ENCODE data around the gene THSD7A.

THSD7A gene

DNA sequence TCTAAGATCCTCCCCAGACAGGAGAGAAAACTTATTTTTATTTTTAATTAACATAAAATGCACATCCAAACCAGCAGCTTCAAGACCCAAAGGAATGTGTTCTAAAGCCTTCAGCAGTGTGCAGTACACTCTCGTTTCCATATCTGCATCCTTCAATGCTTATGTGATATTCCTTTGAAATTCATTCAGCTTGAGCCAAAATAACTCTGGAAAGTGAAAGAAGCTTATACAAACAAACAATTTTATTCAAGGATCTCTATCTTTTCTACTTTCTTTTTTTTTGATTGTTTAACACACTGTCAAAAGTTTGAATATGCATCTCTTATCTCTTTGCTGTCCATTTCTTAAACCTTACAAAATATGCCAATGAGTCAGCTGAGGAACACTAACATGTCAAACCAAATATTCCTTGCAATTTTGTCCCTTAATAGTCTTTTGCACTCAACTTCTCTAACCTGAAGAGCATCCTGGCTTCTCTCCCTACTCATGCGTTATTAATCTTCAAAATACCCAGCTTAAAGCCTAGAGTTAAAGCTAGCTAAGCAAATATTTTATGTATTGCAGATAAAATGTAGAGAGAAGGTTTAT, 124.3 kb downstream of the THSD7A start:
- CTCF ChIA-PET: interaction anchor here (0.7 kb wide), 1 partner anchor 18 kb away, joined by 3 read pairs; no protein-coding TSS in a partner anchor
- Histone ChIP-seq H3K9me3 (ENCODE audit: control extremely low read depth in 1 of 5, control insufficient read depth in 4 of 5, insufficient read depth in 2 of 5, low read depth in 1 of 5, low read length in 4 of 5) (no peaks in the 10 kb centered on the region), H3K36me3 (ENCODE audit: control insufficient read depth in 4 of 4, insufficient read depth in 4 of 4, low read length in 3 of 4) (no peaks in the 10 kb centered on the region), H3K27me3 (replicated peaks in 2 of 5; ENCODE audit: control insufficient read depth in 4 of 5, insufficient read depth in 5 of 5, low read length in 4 of 5) (no peaks in the 10 kb centered on the region), H3K27ac (ENCODE audit: insufficient read depth in 1 of 2, low read depth in 1 of 2, low read length in 2 of 2, poor library complexity in 1 of 2, severe bottlenecking in 2 of 2) (no peak overlapping the region), H3K4me3 (ENCODE audit: control insufficient read depth in 1 of 7, extremely low read depth in 1 of 7, insufficient read depth in 4 of 7, low read depth in 2 of 7, low read length in 6 of 7) (no peak overlapping the region), H3K4me1 (ENCODE audit: control extremely low read depth in 1 of 4, control insufficient read depth in 4 of 4, insufficient read depth in 4 of 4, low read length in 3 of 4) (no peaks in the 10 kb centered on the region)
- WGBS (ENCODE audit: insufficient coverage): 100% methylated on average over 1 of the region's 2 CpGs
- POLR2A ChIA-PET: no interaction called here
- no peak for DNase-seq

DNA sequence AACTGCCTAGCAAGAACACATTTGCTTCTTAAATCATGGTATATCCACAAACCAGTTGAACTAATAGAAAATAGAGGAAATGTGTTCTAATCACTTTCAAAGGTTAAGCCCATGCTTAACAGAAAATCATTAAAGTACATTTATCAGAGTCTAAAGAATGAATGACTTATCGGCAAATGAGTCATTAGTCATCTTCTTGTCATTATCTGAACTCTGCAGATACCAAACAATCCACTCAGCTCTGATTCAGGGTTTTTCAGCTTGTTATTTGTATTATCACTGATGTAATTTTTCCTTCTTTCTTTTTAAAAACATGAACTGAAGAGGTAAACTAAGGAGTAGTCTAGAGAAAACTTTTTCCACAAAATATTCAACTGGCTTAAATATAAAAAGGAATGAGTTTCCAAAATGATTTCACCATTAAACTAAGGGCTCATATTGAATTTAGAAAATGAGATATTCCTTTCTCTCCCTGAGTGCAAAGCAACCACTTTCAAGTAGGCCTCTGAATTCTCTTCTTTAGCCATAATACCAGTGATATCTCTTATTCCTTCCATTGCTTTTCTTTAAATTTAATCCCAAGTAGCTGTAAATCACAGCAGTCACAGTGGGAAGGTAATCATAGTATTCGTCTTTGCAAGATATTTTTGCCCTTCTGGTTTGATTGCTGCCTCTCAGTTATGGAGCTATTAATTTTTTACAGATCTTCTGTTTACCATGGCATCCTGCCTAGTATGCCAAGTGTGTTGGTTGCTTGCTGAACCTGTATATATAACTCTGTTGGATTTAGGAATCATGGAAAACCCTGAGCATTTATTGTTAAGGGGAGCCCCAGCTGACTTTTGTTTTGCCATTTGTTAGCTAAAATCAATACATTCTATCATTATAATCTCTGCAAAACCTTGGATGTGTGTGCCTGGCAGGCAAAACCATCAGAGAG, 125.1 kb downstream of the THSD7A start:
- Histone ChIP-seq H3K9me3 (ENCODE audit: control extremely low read depth in 1 of 5, control insufficient read depth in 4 of 5, insufficient read depth in 2 of 5, low read depth in 1 of 5, low read length in 4 of 5) (no peaks in the 10 kb centered on the region), H3K27ac (ENCODE audit: insufficient read depth in 1 of 2, low read depth in 1 of 2, low read length in 2 of 2, poor library complexity in 1 of 2, severe bottlenecking in 2 of 2) (no peak overlapping the region), H3K27me3 (replicated peaks in 2 of 5; ENCODE audit: control insufficient read depth in 4 of 5, insufficient read depth in 5 of 5, low read length in 4 of 5) (no peaks in the 10 kb centered on the region), H3K4me1 (ENCODE audit: control extremely low read depth in 1 of 4, control insufficient read depth in 4 of 4, insufficient read depth in 4 of 4, low read length in 3 of 4) (no peaks in the 10 kb centered on the region), H3K4me3 (ENCODE audit: control insufficient read depth in 1 of 7, extremely low read depth in 1 of 7, insufficient read depth in 4 of 7, low read depth in 2 of 7, low read length in 6 of 7) (no peak overlapping the region), H3K36me3 (ENCODE audit: control insufficient read depth in 4 of 4, insufficient read depth in 4 of 4, low read length in 3 of 4) (no peaks in the 10 kb centered on the region)
- CTCF ChIA-PET: interaction anchor here (0.7 kb wide), 1 partner anchor 19 kb away, joined by 3 read pairs; no protein-coding TSS in a partner anchor
- WGBS (ENCODE audit: insufficient coverage): no CpG with 5 or more reads among the region's 2 CpGs
- no peak for DNase-seq
- POLR2A ChIA-PET: no interaction called here

GRCh38 chr7:11703829-11704228, 128.2 kb downstream of the THSD7A start:
- no peak overlapping the region for H3K4me3 ChIP-seq (ENCODE audit: control insufficient read depth in 1 of 7, extremely low read depth in 1 of 7, insufficient read depth in 4 of 7, low read depth in 2 of 7, low read length in 6 of 7)
- no peaks in the 10 kb centered on the region for H3K9me3 ChIP-seq (ENCODE audit: control extremely low read depth in 1 of 5, control insufficient read depth in 4 of 5, insufficient read depth in 2 of 5, low read depth in 1 of 5, low read length in 4 of 5)
- H3K27ac ChIP-seq (ENCODE audit: insufficient read depth in 1 of 2, low read depth in 1 of 2, low read length in 2 of 2, poor library complexity in 1 of 2, severe bottlenecking in 2 of 2): no peak overlapping the region
- H3K36me3 ChIP-seq (ENCODE audit: control insufficient read depth in 4 of 4, insufficient read depth in 4 of 4, low read length in 3 of 4): no peaks in the 10 kb centered on the region
- POLR2A ChIA-PET: no interaction called here
- WGBS (ENCODE audit: insufficient coverage): no CpG with 5 or more reads among the region's 1 CpG
- DNase-seq: no peak
- H3K4me1 ChIP-seq (ENCODE audit: control extremely low read depth in 1 of 4, control insufficient read depth in 4 of 4, insufficient read depth in 4 of 4, low read length in 3 of 4): no peaks in the 10 kb centered on the region
- H3K27me3 ChIP-seq (replicated peaks in 2 of 5; ENCODE audit: control insufficient read depth in 4 of 5, insufficient read depth in 5 of 5, low read length in 4 of 5): no peaks in the 10 kb centered on the region
- CTCF ChIA-PET: no interaction called here

DNA sequence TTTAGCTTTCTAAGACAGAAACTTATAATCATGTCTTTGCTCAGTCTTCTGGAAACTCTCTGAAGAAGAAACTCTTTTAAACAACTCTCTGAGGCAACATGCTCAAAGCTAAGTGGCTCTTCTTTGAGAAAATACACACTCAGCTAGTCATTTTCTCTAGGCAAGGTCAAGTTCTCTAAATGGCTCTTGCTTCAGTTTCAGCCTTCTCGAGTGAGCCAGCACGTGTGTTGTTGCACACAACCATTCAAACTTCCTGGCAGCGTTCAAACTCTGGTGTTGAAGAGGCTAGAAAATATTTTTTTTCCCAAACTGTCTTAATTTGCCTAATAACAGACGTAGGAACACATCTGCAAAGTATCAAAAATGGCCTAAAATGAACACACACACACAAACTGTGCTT, 129.1 kb downstream of the THSD7A start:
- Histone ChIP-seq H3K36me3 (ENCODE audit: control insufficient read depth in 4 of 4, insufficient read depth in 4 of 4, low read length in 3 of 4) (no peaks in the 10 kb centered on the region), H3K4me3 (ENCODE audit: control insufficient read depth in 1 of 7, extremely low read depth in 1 of 7, insufficient read depth in 4 of 7, low read depth in 2 of 7, low read length in 6 of 7) (no peak overlapping the region), H3K27me3 (replicated peaks in 2 of 5; ENCODE audit: control insufficient read depth in 4 of 5, insufficient read depth in 5 of 5, low read length in 4 of 5) (no peaks in the 10 kb centered on the region), H3K27ac (ENCODE audit: insufficient read depth in 1 of 2, low read depth in 1 of 2, low read length in 2 of 2, poor library complexity in 1 of 2, severe bottlenecking in 2 of 2) (no peak overlapping the region), H3K4me1 (ENCODE audit: control extremely low read depth in 1 of 4, control insufficient read depth in 4 of 4, insufficient read depth in 4 of 4, low read length in 3 of 4) (no peaks in the 10 kb centered on the region), H3K9me3 (ENCODE audit: control extremely low read depth in 1 of 5, control insufficient read depth in 4 of 5, insufficient read depth in 2 of 5, low read depth in 1 of 5, low read length in 4 of 5) (no peaks in the 10 kb centered on the region)
- no peak for DNase-seq
- POLR2A ChIA-PET: no interaction called here
- WGBS (ENCODE audit: insufficient coverage): 88% methylated on average over 2 of the region's 4 CpGs
- CTCF ChIA-PET: no interaction called here

DNA sequence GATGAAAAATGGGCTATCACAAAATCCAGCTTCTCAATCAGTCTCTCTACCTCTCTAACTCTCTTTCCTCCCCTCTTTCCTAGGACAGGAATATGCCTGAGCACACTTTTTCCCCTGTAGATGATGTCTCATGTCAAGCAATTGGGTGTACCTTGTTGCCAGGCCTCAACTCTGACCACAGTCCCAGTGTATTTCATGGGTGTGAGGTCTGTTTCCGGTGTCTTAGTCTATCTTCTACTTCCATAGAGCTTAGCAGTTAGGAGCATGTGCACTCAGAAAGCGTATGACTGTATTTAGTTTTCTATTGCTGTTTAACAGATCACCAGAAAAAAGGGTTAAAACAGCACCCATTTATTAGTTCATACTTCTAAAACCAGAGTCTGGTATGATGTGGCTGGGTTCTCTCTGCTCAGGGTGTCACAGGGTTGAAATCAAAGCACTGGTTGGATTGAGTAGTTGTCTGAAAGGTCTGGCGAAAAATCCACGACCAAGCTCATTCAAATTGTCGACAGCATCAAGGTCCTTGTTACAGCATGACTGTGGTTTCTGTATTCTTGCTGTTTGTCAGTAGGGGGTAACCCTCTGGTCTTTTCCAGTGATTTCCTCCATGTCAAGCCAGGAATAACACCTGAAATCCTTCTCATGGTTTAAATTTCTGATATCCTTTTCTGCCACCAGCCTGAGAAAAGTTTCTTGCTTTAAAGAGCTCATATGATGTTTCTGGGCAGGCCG, 130.0 kb downstream of the THSD7A start:
- no peak for DNase-seq
- POLR2A ChIA-PET: no interaction called here
- Histone ChIP-seq H3K4me1 (ENCODE audit: control extremely low read depth in 1 of 4, control insufficient read depth in 4 of 4, insufficient read depth in 4 of 4, low read length in 3 of 4) (no peaks in the 10 kb centered on the region), H3K9me3 (ENCODE audit: control extremely low read depth in 1 of 5, control insufficient read depth in 4 of 5, insufficient read depth in 2 of 5, low read depth in 1 of 5, low read length in 4 of 5) (no peaks in the 10 kb centered on the region), H3K27ac (ENCODE audit: insufficient read depth in 1 of 2, low read depth in 1 of 2, low read length in 2 of 2, poor library complexity in 1 of 2, severe bottlenecking in 2 of 2) (no peak overlapping the region), H3K36me3 (ENCODE audit: control insufficient read depth in 4 of 4, insufficient read depth in 4 of 4, low read length in 3 of 4) (no peaks in the 10 kb centered on the region), H3K27me3 (replicated peaks in 2 of 5; ENCODE audit: control insufficient read depth in 4 of 5, insufficient read depth in 5 of 5, low read length in 4 of 5) (no peaks in the 10 kb centered on the region), H3K4me3 (ENCODE audit: control insufficient read depth in 1 of 7, extremely low read depth in 1 of 7, insufficient read depth in 4 of 7, low read depth in 2 of 7, low read length in 6 of 7) (no peak overlapping the region)
- CTCF ChIA-PET: no interaction called here
- 94% methylated on average over 4 of the region's 6 CpGs for WGBS (ENCODE audit: insufficient coverage)

DNA sequence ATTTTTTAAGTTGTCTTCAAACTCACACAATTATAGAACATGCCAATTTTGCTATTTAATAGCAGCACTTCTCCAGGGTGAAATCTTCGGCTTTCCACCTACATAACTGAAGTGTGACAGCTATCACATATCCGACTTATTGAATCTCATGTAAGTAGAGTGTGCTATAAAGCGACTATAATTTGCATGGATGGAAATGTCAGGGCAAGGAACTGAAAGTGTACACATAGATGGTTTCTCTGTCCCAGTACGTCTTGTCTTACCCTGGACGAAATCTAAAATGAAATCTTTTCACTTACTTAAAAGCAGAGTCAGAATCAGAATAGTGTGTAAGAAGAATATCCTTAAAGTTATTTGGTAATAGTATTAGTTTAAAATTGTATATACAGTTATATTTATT, 132.3 kb downstream of the THSD7A start:
- Histone ChIP-seq H3K4me1 (ENCODE audit: control extremely low read depth in 1 of 4, control insufficient read depth in 4 of 4, insufficient read depth in 4 of 4, low read length in 3 of 4) (no peaks in the 10 kb centered on the region), H3K27me3 (replicated peaks in 2 of 5; ENCODE audit: control insufficient read depth in 4 of 5, insufficient read depth in 5 of 5, low read length in 4 of 5) (no peaks in the 10 kb centered on the region), H3K27ac (ENCODE audit: insufficient read depth in 1 of 2, low read depth in 1 of 2, low read length in 2 of 2, poor library complexity in 1 of 2, severe bottlenecking in 2 of 2) (no peak overlapping the region), H3K4me3 (ENCODE audit: control insufficient read depth in 1 of 7, extremely low read depth in 1 of 7, insufficient read depth in 4 of 7, low read depth in 2 of 7, low read length in 6 of 7) (no peak overlapping the region), H3K9me3 (ENCODE audit: control extremely low read depth in 1 of 5, control insufficient read depth in 4 of 5, insufficient read depth in 2 of 5, low read depth in 1 of 5, low read length in 4 of 5) (no peaks in the 10 kb centered on the region), H3K36me3 (ENCODE audit: control insufficient read depth in 4 of 4, insufficient read depth in 4 of 4, low read length in 3 of 4) (no peaks in the 10 kb centered on the region)
- ChIA-PET POLR2A (no interaction called here), CTCF (interaction anchor here (1.7 kb wide), 1 partner anchor 14 kb away, joined by 5 read pairs; no protein-coding TSS in a partner anchor)
- WGBS (ENCODE audit: insufficient coverage): 100% methylated on average over 1 of the region's 5 CpGs
- no peak for DNase-seq

Data from common myeloid progenitor, CD34-positive (primary cell).